ENCODE results near the gene TAF4.

The TAF4 gene

GRCh38 chr20:62053465-62054196 is 12.1 kb downstream of the TAF4 start:
- DNase-seq (ENCODE audit: insufficient read length) (no peak), FAIRE-seq (no peak)
- TF ChIP-seq POLR2A (IDR thresholded peaks at IDR 0.05; ENCODE audit: low read depth, low read length) (no peak), TAF1 (IDR thresholded peaks at IDR 0.05; ENCODE audit: borderline replicate concordance, low read depth, low read length) (no peak), POLR2AphosphoS5 (IDR thresholded peaks at IDR 0.05; ENCODE audit: low read depth, low read length) (no peak)

GRCh38 chr20:62052842-62053464 is 12.7 kb downstream of the TAF4 start:
- no peak for DNase-seq (ENCODE audit: insufficient read length)
- FAIRE-seq: no peak
- no peak for TF ChIP-seq POLR2A (IDR thresholded peaks at IDR 0.05; ENCODE audit: low read depth, low read length)
- TF ChIP-seq POLR2AphosphoS5 (IDR thresholded peaks at IDR 0.05; ENCODE audit: low read depth, low read length): no peak
- TF ChIP-seq TAF1 (IDR thresholded peaks at IDR 0.05; ENCODE audit: borderline replicate concordance, low read depth, low read length): no peak

GRCh38 chr20:62052336-62052841 is 13.3 kb downstream of the TAF4 start:
- DNase-seq (ENCODE audit: insufficient read length) (no peak), FAIRE-seq (no peak)
- no peak for TF ChIP-seq POLR2A (IDR thresholded peaks at IDR 0.05; ENCODE audit: low read depth, low read length)
- no peak for TF ChIP-seq TAF1 (IDR thresholded peaks at IDR 0.05; ENCODE audit: borderline replicate concordance, low read depth, low read length)
- TF ChIP-seq POLR2AphosphoS5 (IDR thresholded peaks at IDR 0.05; ENCODE audit: low read depth, low read length): no peak

GRCh38 chr20:62051546-62052255 is 14.0 kb downstream of the TAF4 start:
- DNase-seq (ENCODE audit: insufficient read length) (no peak), FAIRE-seq (no peak)
- no peak for TF ChIP-seq POLR2AphosphoS5 (IDR thresholded peaks at IDR 0.05; ENCODE audit: low read depth, low read length)
- TF ChIP-seq POLR2A (IDR thresholded peaks at IDR 0.05; ENCODE audit: low read depth, low read length): no peak
- TF ChIP-seq TAF1 (IDR thresholded peaks at IDR 0.05; ENCODE audit: borderline replicate concordance, low read depth, low read length): no peak

- no peak for FAIRE-seq
These were observed 14.5 kb downstream of the TAF4 start for GRCh38 chr20:62051144-62051543.

GRCh38 chr20:62050166-62051120 is 15.2 kb downstream of the TAF4 start:
- no peak for FAIRE-seq
- DNase-seq (ENCODE audit: insufficient read length): no peak
- TF ChIP-seq POLR2AphosphoS5 (IDR thresholded peaks at IDR 0.05; ENCODE audit: low read depth, low read length) (no peak), TAF1 (IDR thresholded peaks at IDR 0.05; ENCODE audit: borderline replicate concordance, low read depth, low read length) (no peak), POLR2A (IDR thresholded peaks at IDR 0.05; ENCODE audit: low read depth, low read length) (no peak)

More at GRCh38 chr20:62051144-62051543, 14.5 kb downstream of the TAF4 start:
- no peak for DNase-seq (ENCODE audit: insufficient read length)
- TF ChIP-seq POLR2AphosphoS5 (IDR thresholded peaks at IDR 0.05; ENCODE audit: low read depth, low read length): no peak
- TF ChIP-seq TAF1 (IDR thresholded peaks at IDR 0.05; ENCODE audit: borderline replicate concordance, low read depth, low read length): no peak
- TF ChIP-seq POLR2A (IDR thresholded peaks at IDR 0.05; ENCODE audit: low read depth, low read length): no peak

- DNase-seq (ENCODE audit: insufficient read length) (no peak), FAIRE-seq (no peak)
- no peak for TF ChIP-seq POLR2AphosphoS5 (IDR thresholded peaks at IDR 0.05; ENCODE audit: low read depth, low read length)
- TF ChIP-seq POLR2A (IDR thresholded peaks at IDR 0.05; ENCODE audit: low read depth, low read length): no peak
- TF ChIP-seq TAF1 (IDR thresholded peaks at IDR 0.05; ENCODE audit: borderline replicate concordance, low read depth, low read length): no peak
These were observed 16.1 kb downstream of the TAF4 start for GRCh38 chr20:62049342-62050165.

- DNase-seq (ENCODE audit: insufficient read length): no peak
- TF ChIP-seq POLR2A (IDR thresholded peaks at IDR 0.05; ENCODE audit: low read depth, low read length) (no peak), POLR2AphosphoS5 (IDR thresholded peaks at IDR 0.05; ENCODE audit: low read depth, low read length) (no peak), TAF1 (IDR thresholded peaks at IDR 0.05; ENCODE audit: borderline replicate concordance, low read depth, low read length) (no peak)
- no peak for FAIRE-seq
These were observed 16.8 kb downstream of the TAF4 start for GRCh38 chr20:62048821-62049291.

- TF ChIP-seq POLR2A (IDR thresholded peaks at IDR 0.05; ENCODE audit: low read depth, low read length) (no peak), TAF1 (IDR thresholded peaks at IDR 0.05; ENCODE audit: borderline replicate concordance, low read depth, low read length) (no peak), POLR2AphosphoS5 (IDR thresholded peaks at IDR 0.05; ENCODE audit: low read depth, low read length) (no peak)
- FAIRE-seq (no peak), DNase-seq (ENCODE audit: insufficient read length) (no peak)
These were observed 17.3 kb downstream of the TAF4 start for GRCh38 chr20:62048346-62048761.

All from GM12892 (cell line).